Stimulated activated memory B cell treated with anti-CD40 and anti-IgM and Interleukin-4, amounts not matched to agents 10 μg/mL and 1 μg/mL and 100 μg/mL, for 72 hours (primary cell): ENCODE results near the gene KRTAP10-7.
"Not testable (repeated sequence)": the region's sequence is repeated elsewhere in the genome, so short reads cannot be mapped to it uniquely, and the experiment has no call there.

ENCODE experiments used
- ATAC-seq: fragments of 150-1000 bp; cut with Tn5 transposase; 2 replicates; pipeline ENCODE4 v1.10.0; 2021
- H3K27ac Mint-ChIP-seq: one replicate; pipeline ENCODE4 v1.8.0; 2022; ENCODE audit warnings: mild to moderate bottlenecking, mixed read lengths
- H3K27me3 Mint-ChIP-seq: one replicate; pipeline ENCODE4 v1.8.0; 2022; ENCODE audit warnings: mixed read lengths
- H3K36me3 Mint-ChIP-seq: one replicate; pipeline ENCODE4 v1.8.0; 2022; ENCODE audit warnings: mixed read lengths
- H3K4me1 Mint-ChIP-seq: one replicate; pipeline ENCODE4 v1.8.0; 2022; ENCODE audit warnings: mixed read lengths
- H3K4me3 Mint-ChIP-seq: one replicate; pipeline ENCODE4 v1.8.0; 2022; ENCODE audit warnings: mild to moderate bottlenecking, moderate library complexity, mixed read lengths
- H3K9me3 Mint-ChIP-seq: one replicate; pipeline ENCODE4 v1.8.0; 2022; ENCODE audit warnings: mixed read lengths

The KRTAP10-7 gene

DNA sequence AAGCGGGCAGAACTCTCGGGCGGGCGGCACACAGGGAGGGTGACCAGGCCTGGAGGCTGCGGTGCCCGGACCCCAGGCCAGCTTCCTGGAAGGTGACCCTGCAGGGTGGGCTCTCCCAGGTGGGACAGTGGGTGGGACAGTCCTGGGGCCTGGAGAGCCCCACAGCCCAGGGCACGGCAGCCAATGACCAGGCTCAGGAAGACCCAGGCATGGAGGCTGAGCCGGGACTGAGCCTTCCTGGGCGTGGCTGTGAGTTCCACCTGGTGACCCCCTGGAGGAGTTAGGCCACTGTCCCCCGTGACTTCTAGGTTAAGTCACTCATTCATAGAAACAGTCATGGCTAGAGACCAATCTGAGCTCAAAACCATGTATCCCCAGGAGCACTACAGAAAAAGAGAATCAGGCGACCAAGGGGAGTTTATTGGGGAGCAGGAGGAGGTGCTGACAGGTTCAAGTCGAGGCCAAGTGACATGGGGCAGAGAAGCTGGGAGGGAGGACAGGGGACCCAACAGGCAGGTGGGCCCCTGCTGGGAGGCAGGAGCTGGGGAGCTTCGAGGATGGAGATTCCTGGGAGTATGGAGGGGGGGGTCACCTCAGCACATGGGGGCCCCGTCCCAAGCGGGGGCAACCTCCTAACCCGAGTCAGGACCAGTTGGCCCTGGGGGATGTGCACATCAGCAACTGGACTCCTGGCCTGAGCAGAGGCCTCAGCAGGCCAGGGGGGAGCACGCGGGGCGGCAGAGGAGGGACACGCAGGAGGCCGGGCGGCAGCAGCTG is 21.2 kb upstream of the KRTAP10-7 start:
- no peak overlapping the region for H3K4me3 Mint-ChIP-seq

GRCh38 chr21:44579833-44580144 is 20.6 kb upstream of the KRTAP10-7 start:
- no peak for ATAC-seq
- Mint-ChIP-seq H3K27me3 (peaks cover 55% of the 10 kb centered on the region), H3K4me1 (peaks cover 4% of the 10 kb centered on the region), H3K36me3 (peaks cover 23% of the 10 kb centered on the region), H3K4me3 (no peak overlapping the region), H3K27ac (no peak overlapping the region), H3K9me3 (peaks cover 36% of the 10 kb centered on the region)

More for the DNA sequence above, 21.2 kb upstream of the KRTAP10-7 start:
- ATAC-seq: peak; percentile 41
- no peak overlapping the region for H3K27ac Mint-ChIP-seq
- H3K36me3 Mint-ChIP-seq: peaks cover 23% of the 10 kb centered on the region
- H3K4me1 Mint-ChIP-seq: peaks cover 9% of the 10 kb centered on the region
- peaks cover 36% of the 10 kb centered on the region for H3K9me3 Mint-ChIP-seq
- peaks cover 55% of the 10 kb centered on the region for H3K27me3 Mint-ChIP-seq

DNA sequence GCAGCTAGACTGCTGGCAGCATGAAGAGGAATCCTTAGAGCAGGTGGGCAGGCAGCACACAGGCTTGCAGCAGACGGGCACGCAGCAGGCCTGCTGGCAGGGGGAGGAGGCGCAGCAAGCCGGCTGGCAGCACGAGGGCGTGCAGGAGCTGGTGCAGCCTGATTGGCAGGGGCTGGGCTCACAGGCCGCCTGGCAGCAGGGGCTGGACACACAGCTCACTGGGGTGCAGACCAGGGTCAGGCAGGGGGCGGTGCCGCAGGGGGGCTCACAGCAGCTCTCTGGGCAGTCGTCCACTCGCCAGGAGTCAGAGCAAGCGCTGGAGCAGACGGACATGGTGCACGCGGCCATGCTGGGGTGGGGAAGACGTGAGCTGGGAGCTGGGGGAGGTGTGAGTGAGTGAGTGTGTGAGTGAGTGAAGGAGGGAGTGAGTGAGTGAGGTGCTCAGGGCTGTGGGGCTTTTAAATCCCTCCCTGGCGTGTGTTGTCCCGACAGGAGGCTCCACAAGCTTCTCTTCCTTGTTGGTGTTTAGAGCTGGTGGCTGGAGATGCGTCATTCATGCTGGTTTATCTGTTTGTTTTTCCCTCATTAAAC is 20.1 kb upstream of the KRTAP10-7 start, which contains the start of gene KRTAP10-5:
TSS of gene KRTAP10-5 (minus strand) at position 374 of the 591 bp plus-strand sequence. CDS start at position 348, 26 bp downstream.
- H3K4me3 Mint-ChIP-seq, ATAC-seq, H3K4me1 Mint-ChIP-seq, H3K27ac Mint-ChIP-seq: not testable (repeated sequence)
- peaks cover 23% of the 10 kb centered on the region for H3K36me3 Mint-ChIP-seq
- H3K27me3 Mint-ChIP-seq: peaks cover 55% of the 10 kb centered on the region
- H3K9me3 Mint-ChIP-seq: peaks cover 37% of the 10 kb centered on the region

DNA sequence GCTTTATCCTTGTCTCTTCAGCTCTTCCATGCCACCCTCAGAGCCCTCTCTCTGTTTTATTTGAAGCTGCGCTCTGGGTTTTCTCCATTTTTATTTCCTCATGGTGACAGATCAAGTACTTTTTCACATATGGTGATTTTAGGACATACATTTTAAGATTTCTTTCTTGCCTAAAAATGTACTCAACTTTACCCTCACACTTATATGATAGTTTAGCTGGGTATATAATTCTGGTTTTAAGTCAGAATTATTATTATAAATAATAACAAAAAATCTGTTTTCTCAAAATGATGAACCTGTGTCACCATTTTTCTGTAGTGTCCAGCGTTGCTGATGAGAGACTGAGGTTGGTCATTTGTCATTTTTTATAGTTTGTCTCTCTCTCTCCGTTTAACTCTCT is 19.2 kb upstream of the KRTAP10-7 start:
- peaks cover 34% of the 10 kb centered on the region for H3K9me3 Mint-ChIP-seq
- peaks cover 55% of the 10 kb centered on the region for H3K27me3 Mint-ChIP-seq
- H3K4me1 Mint-ChIP-seq: no peaks in the 10 kb centered on the region
- H3K36me3 Mint-ChIP-seq: peaks cover 19% of the 10 kb centered on the region
- H3K4me3 Mint-ChIP-seq: no peak overlapping the region
- no peak overlapping the region for H3K27ac Mint-ChIP-seq
- no peak for ATAC-seq

- Mint-ChIP-seq H3K4me1 (no peaks in the 10 kb centered on the region), H3K36me3 (peaks cover 19% of the 10 kb centered on the region), H3K9me3 (peaks cover 31% of the 10 kb centered on the region), H3K4me3 (no peak overlapping the region), H3K27ac (no peak overlapping the region), H3K27me3 (peaks cover 64% of the 10 kb centered on the region)
- ATAC-seq: no peak
Observed at GRCh38 chr21:44582055-44582454, 18.3 kb upstream of the KRTAP10-7 start.

DNA sequence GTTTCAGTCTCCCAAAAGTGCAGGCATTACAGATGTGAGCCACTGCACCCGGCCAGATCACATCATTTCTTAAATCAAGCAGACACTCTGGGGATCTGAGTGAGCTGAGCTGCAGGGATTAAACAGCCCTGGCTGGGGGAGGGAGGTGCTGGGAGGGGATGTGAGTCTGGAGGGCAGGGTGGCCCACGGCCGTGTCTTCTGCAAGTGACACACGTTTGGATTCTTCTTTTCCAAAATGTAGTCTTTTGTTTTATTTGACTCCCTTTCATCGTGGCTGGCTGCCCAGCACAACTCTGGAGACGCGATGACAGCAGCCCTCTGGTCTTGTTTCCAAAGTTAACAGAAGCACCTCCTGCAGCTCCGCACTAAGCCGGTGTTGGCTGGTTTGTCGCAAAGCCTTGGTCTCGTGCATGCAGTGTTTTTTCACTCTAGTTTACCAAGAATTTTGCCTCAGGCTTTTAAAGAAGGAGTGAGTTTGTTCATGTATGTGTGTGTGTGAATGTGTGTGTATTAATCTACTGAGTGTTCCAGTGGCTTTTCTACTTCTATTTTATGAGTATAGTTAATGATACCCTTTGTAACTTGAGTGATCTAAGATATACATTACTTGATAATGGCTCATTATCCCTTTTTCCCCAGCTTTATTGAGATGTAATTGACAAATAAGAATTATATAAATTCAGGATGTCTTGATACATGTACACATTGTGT is 17.2 kb upstream of the KRTAP10-7 start:
- H3K27ac Mint-ChIP-seq: no peak overlapping the region
- peaks cover 22% of the 10 kb centered on the region for H3K9me3 Mint-ChIP-seq
- H3K36me3 Mint-ChIP-seq: peaks cover 19% of the 10 kb centered on the region
- no peak overlapping the region for H3K4me3 Mint-ChIP-seq
- H3K4me1 Mint-ChIP-seq: no peaks in the 10 kb centered on the region
- H3K27me3 Mint-ChIP-seq: peaks cover 72% of the 10 kb centered on the region
- ATAC-seq: no peak

DNA sequence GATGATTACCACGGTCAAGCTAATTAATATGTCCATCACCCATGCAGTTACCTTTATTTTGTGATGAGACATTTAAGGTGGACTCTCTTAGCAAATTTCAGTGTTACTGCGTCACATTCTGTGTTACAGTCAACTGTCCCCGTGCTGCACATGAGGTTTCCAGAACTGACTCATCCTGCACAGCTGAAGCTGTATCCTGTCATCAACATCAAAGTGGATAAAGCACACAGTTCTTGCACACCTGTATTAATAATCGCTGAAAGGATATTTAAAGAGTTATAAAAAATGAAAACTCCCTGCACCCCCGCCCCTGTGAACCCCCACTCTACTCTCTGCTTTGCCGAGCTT is 16.6 kb upstream of the KRTAP10-7 start:
- Mint-ChIP-seq H3K27me3 (peaks cover 72% of the 10 kb centered on the region), H3K27ac (no peak overlapping the region), H3K9me3 (peaks cover 21% of the 10 kb centered on the region), H3K36me3 (peaks cover 19% of the 10 kb centered on the region), H3K4me3 (no peak overlapping the region), H3K4me1 (no peaks in the 10 kb centered on the region)
- ATAC-seq: no peak

DNA sequence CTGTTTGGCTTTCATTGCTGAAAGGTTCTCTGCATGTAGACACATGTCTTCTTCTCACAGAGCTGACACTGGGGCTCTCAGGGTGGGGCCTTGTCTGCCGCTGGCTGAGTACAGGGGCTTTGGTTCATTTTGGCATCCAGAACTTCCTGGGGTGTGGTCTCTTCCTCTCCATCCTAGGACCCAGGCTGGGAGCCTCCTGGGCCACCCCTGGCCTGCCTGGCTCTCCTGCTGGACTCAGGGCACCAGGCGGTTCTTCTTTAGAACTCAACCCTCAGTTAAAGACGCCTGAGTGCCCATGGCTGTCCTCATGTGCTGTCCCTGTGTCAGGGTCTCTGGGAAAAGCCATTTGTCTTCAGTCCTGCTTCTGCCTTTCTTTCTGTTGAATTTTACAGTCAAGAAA is 14.5 kb upstream of the KRTAP10-7 start:
- Mint-ChIP-seq H3K4me3 (no peak overlapping the region), H3K36me3 (peaks cover 13% of the 10 kb centered on the region), H3K27me3 (peaks cover 74% of the 10 kb centered on the region), H3K9me3 (peaks cover 17% of the 10 kb centered on the region), H3K27ac (no peak overlapping the region), H3K4me1 (no peaks in the 10 kb centered on the region)
- ATAC-seq: no peak

GRCh38 chr21:44589094-44589493 is 11.3 kb upstream of the KRTAP10-7 start:
- Mint-ChIP-seq H3K27me3 (peaks cover 67% of the 10 kb centered on the region), H3K9me3 (peaks cover 5% of the 10 kb centered on the region), H3K27ac (no peak overlapping the region), H3K4me1 (no peaks in the 10 kb centered on the region), H3K36me3 (no peaks in the 10 kb centered on the region), H3K4me3 (no peak overlapping the region)
- ATAC-seq: no peak

DNA sequence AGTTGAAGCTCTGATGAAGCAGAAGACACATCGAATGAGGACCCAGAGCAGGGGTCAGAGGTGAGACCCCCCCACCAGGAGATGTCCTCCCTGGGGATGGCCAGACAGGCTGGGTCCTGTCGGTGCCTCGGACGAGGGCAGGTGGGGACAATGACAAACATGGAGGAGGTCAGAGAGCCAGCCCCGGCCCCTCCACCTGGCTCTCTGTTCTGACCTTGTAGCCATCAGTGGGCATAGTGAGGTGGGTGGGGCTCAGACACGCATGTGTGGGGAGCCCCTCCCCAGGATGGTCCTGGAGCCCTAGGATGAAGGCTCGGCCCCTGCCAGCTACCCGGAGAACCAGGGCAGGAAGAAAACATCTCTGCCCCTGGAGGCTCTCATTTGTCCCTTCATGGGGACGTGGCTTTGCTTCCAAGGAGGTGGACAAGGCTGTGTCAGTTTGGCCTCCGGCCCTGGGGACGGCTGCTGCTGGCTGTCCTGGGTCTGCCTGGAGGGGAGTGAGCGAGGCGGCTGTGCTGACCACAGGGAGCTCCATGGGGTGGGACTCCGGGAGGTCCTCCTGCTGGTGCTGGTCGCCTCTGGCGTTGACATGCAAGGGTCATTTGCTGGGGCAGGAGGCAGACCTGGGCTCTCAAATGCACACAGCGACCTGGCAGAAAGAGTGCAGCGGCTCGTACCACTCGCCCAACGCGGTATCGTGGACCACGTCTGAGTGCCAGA is 10.7 kb upstream of the KRTAP10-7 start:
- Mint-ChIP-seq H3K36me3 (no peaks in the 10 kb centered on the region), H3K27ac (no peak overlapping the region), H3K4me3 (no peak overlapping the region), H3K4me1 (no peaks in the 10 kb centered on the region), H3K27me3 (peaks cover 61% of the 10 kb centered on the region), H3K9me3 (peaks cover 5% of the 10 kb centered on the region)
- peak; percentile 21 for ATAC-seq

- Mint-ChIP-seq H3K4me3 (no peak overlapping the region), H3K36me3 (no peaks in the 10 kb centered on the region), H3K27ac (no peak overlapping the region), H3K27me3 (peaks cover 55% of the 10 kb centered on the region), H3K4me1 (no peaks in the 10 kb centered on the region), H3K9me3 (peaks cover 4% of the 10 kb centered on the region)
- peak; percentile 34 for ATAC-seq
Observed at GRCh38 chr21:44590311-44590721, 10.1 kb upstream of the KRTAP10-7 start.

GRCh38 chr21:44590897-44591800 is 9.2 kb upstream of the KRTAP10-7 start:
- peak; percentile 21 for ATAC-seq
- not testable (repeated sequence) for H3K27ac Mint-ChIP-seq, H3K4me1 Mint-ChIP-seq, H3K4me3 Mint-ChIP-seq, H3K36me3 Mint-ChIP-seq, H3K9me3 Mint-ChIP-seq
- peaks cover 47% of the 10 kb centered on the region for H3K27me3 Mint-ChIP-seq

- not testable (repeated sequence) for H3K4me1 Mint-ChIP-seq, H3K27ac Mint-ChIP-seq, H3K36me3 Mint-ChIP-seq, ATAC-seq, H3K4me3 Mint-ChIP-seq, H3K9me3 Mint-ChIP-seq
- peaks cover 41% of the 10 kb centered on the region for H3K27me3 Mint-ChIP-seq
Observed at GRCh38 chr21:44591801-44592130, 8.6 kb upstream of the KRTAP10-7 start.

DNA sequence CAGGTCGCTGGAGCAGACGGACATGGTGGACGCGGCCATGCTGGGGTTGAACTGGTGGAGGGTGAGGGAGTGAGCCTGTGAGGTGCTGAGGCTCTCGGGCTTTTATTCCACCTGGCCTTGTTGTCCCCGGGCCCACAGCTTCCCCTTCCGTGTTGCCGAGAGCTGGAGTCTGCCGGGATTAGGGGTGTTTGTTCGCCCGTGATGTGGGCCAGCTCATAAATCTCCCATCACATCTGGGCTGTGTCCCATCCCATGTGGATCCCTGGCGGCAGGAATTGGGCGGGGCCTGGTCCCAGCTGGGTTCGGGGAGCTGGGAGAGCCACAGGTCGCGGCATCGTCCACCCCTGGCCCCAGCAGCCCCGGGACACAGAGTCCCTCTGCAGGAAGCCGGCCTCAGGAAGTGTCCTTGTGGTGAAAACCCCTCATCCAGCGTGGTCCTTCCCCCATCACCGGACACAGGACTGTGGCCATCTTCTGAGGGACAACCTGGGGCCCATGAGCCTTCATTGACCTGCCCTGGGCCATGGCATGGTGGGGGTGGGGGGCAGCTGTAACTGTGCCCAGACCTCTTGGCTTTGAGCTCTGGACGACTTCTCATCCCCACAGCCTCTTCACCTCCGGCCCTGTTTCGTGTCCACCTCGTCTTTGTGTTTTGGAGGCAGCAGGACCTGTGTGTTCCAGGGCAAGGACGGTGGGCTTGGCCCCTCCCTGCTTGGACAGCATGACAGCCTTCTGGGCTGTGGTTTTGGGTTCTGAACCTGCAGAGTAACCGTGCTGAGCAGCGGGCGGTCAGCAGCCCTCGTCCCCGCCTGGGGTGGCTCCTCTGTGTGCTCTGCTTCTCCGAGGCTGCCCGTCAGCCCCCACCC is 7.7 kb upstream of the KRTAP10-7 start, which contains the start of gene KRTAP10-6:
TSS of gene KRTAP10-6 (minus strand) at position 60 of the 866 bp plus-strand sequence. CDS start at position 39, 21 bp downstream.
- Mint-ChIP-seq H3K27ac (no peak within 1 kb of the TSS), H3K4me3 (no peak within 1 kb of the TSS), H3K9me3 (no peaks in the 10 kb centered on the region), H3K36me3 (no peaks in the 10 kb centered on the region), H3K4me1 (no peaks in the 10 kb centered on the region), H3K27me3 (peaks cover 37% of the 10 kb centered on the region)
- ATAC-seq: no peak
